Head of caudate nucleus (tissue), 42 donors: ENCODE measurements around the gene ARIH1.
"Not testable (repeated sequence)": the region's sequence is repeated elsewhere in the genome, so short reads cannot be mapped to it uniquely, and the experiment has no call there.

Source experiments
- DNase-seq, 42 donors: peaks; one replicate each; pipeline versions ENCODE4 v3.0.0 to v3.0.0-alpha.2; 2020 to 2021; ENCODE audit warnings: mixed read lengths in 7 of 42
- intact Hi-C: fragments of 100-400 bp; cut with DNase I; formaldehyde crosslinking; loops from one replicate; pipeline ENCODE4 v1.15.0; 2022

Gene ARIH1

DNA sequence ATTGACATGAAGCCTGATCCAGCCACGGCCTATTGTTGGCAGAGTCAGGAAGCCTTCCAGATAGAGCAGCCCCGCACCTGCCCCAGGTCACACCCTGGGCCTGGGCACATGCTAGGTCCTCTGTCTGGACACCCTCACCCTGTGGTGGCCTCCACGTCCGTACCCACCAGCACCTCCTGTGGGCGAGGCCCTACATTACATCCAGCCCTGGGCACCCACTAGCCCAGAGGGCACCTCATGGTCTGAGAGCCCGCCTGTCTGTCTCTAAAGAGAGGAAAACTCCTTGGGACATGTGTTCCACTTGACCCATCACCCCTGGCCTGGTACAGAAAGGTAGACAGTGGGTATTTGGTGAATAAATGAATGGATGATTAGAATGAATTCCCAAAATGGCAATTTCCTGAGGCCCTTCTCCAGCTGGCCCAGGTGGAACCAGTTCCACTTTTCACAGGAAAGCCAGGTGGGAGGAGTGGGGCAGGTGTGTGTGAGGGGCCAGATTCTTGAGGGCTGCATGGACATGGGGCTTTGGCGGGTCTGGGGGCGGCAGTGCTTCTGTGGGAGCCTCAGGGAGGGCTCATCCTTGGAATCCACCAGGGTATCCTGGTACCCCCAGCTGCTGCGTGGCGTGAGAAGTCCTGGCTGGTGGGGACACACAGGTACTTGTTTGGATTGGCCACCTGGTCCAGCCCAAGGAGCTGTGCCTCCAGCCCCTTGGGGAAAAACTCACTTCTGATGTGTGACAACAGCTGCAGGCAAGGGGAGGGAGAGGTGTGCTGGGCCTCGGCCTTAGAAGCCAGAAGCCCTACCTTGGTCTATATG, 154.3 kb downstream of the ARIH1 start:
- intact Hi-C loops, DNase-seq: not testable (repeated sequence)

DNA sequence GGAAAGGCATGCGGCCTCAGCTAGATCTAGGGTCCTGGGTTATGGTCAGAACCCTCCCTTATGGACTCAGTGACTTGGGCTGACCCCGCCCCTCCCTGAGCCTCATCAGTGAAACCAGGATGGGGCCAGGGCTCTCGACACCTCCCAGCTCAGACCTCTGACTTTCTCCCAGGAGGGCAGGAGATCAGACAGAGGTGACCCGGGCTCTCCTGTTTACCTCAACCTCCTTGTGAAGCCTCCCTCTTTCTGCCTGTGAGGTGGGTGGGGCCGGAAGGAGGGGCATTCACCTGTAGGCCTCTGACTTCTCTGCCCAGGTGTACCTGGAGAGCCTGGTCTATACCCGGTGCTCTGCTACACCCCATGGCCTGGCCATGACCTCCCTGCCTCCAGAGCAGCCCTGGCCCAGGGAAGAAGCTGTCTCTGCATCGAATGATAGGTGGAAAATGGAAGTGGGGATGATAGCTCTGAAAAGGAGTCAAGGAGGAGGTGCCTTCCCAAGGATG, 155.0 kb downstream of the ARIH1 start:
- intact Hi-C loops, DNase-seq: not testable (repeated sequence)

DNA sequence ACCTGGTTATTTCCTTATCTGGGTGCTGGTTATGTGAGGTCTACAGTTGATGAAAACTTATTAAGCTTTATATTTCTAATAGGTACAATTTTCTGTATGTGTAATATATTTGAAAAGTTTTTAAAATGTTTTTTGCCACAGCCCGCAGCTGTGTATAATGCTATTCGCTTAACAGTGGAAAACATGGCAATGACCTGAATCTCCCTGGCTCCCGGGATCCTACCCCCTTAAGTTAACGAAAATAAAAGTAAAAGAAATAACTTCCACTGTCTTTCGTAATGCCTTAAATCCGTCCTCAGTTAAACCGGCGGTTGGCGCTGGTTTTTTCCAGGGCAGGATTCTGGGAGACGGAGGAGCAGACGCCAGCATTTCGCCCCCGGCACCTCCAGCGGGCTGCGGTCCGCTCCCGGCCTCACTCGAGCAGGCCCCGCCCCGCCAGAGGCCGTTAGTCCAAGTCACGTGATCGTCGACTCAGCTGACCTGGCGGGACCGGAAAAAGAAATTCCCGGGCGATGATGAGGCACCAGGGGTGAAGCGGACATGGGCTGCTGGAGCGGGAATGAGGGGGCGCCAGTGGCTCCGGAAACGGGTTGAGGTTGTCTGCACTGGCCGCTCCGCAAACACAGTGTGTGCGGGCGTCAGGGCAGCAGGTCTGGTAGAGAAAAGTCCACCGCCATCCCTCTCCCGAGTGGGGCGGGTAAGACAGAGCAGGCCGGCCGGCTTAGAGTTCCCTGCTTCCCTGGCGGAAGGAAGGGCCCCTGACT, 162.6 kb downstream of the ARIH1 start:
- DNase-seq = peak; percentile 12 to 91 (median 80)
- intact Hi-C loops = not testable (repeated sequence)

DNA sequence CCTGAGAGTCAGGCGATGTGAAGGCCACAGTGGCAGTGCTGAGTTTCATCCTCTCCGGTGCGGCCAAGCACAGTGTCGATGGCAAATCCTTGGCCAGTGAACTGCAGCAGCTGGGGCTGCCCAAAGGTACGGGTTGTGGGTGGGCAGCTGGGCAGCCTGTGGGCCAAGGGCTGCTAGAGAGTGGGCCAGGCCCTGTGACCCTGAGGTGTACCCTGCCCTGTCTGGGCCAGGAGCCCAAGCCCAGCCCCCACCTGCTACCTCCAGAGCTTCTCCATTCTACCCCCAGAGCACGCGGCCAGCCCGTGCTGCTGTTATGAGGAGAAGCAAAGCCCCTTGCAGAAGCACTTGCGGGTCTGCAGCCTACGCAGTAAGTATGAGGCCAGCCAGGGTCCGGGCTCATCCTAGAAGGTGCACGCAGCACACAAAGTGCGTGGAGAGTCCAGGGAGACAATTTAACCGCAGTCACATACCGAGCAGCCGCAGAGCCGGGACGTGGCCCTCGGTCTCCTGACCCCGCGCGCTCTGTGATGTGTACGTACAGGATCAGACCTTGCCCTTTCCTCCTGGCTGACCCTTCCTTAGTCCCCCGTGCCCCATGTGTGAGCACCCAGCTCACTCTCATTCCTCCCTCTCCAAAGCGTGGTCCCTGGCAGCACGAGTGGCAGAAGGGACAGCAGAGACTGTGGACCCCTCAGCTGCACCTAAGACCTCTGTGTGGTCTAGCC, 165.8 kb downstream of the ARIH1 start:
- intact Hi-C loops, DNase-seq: not testable (repeated sequence)

GRCh38 chr15:72642271-72642670, 168.1 kb downstream of the ARIH1 start:
- intact Hi-C loops, DNase-seq: not testable (repeated sequence)

- DNase-seq, intact Hi-C loops: not testable (repeated sequence)
Observed at GRCh38 chr15:72648631-72649253, 174.6 kb downstream of the ARIH1 start.
